Prostate gland (tissue), 2 donors: Measurements from ENCODE around the gene TSACC. TPM values are rescaled to one million over a fixed set of nuclear protein-coding genes. Genes with fewer than 3 reads are reported as not detected.

Source experiments
- DNase-seq: peaks from one replicate; pipeline ENCODE4 v3.0.0-alpha.2; 2019; ENCODE audit warnings: low spot score
- H3K27ac ChIP-seq, 2 donors: fragments of 200-600 bp; sonication (generic); 2 replicates each; pipeline ENCODE4 v1.5.1; 2017 to 2019
- H3K27me3 ChIP-seq: fragments of 200-600 bp; sonication (generic); replicated peaks from 2 replicates; pipeline ENCODE4 v1.5.1; 2019; ENCODE audit not compliant: insufficient read depth
- H3K36me3 ChIP-seq, 2 donors: fragments of 200-600 bp; sonication (generic); 1 replicate in 1 of 2; 2 replicates in 1 of 2; pipeline versions ENCODE4 v1.5.1 to v1.8.1; 2017 to 2019
- H3K4me1 ChIP-seq: fragments of 200-600 bp; sonication (generic); replicated peaks from 2 replicates; pipeline ENCODE4 v1.5.1; 2019
- H3K4me3 ChIP-seq, 2 donors: fragments of 200-600 bp; sonication (generic); 2 replicates each; pipeline ENCODE4 v1.5.1; 2017 to 2019
- H3K9me3 ChIP-seq: fragments of 200-600 bp; sonication (generic); 2 replicates; pipeline ENCODE4 v1.5.1; 2017
- CTCF ChIP-seq, 4 experiments: fragments of 200-600 bp in 2 of 4; fragments of 450-650 bp in 2 of 4; sonication (generic) in 2 of 4; IDR thresholded peaks; 1 replicate in 3 of 4; 2 replicates in 1 of 4; pipeline ENCODE4 v1.5.1; 2016 to 2019; ENCODE audit warnings: antibody characterized with exemption in 4 of 4, mild to moderate bottlenecking in 2 of 4, moderate library complexity in 2 of 4
- POLR2A ChIP-seq: fragments of 450-650 bp; IDR thresholded peaks from one replicate; pipeline ENCODE4 v1.6.1; 2016; ENCODE audit warnings: antibody characterized with exemption, mild to moderate bottlenecking
- POLR2AphosphoS5 ChIP-seq: sonication (generic); formaldehyde crosslinking; IDR thresholded peaks from one replicate; pipeline ENCODE4 v1.6.1; 2017; ENCODE audit warnings: antibody characterized with exemption
- WGBS: methylation state at CpG from one replicate; pipeline ENCODE4 v1.1.5; 2018; 5-methylcytosine and 5-hydroxymethylcytosine counted together
- intact Hi-C: fragments of 100-400 bp; cut with DNase I; formaldehyde crosslinking; loops from one replicate; pipeline ENCODE4 v1.14.2; 2022
- total RNA-seq, 2 donors: library from RNA; depleted of rRNA; stranded (reverse); fragments of >200 nt; gene quantifications; one replicate each; pipeline ENCODE4 v1.1.0, GENCODE V29; 2016

Gene TSACC
- total RNA-seq, 2 donors from 2014 or later = 58.7 TPM; not detected in 1

- 52% methylated on average over 7 of the region's 7 CpGs for WGBS
- TF ChIP-seq POLR2AphosphoS5 (no peak), POLR2A (no peak)
- intact Hi-C loops = no loop called here
- H3K4me3 ChIP-seq = no peak overlapping the region
- H3K27ac ChIP-seq = no peak overlapping the region
- no peaks in the 10 kb centered on the region for H3K9me3 ChIP-seq
- H3K27me3 ChIP-seq = no peaks in the 10 kb centered on the region
- H3K36me3 ChIP-seq = no peaks in the 10 kb centered on the region
- no peaks in the 10 kb centered on the region for H3K4me1 ChIP-seq
- DNase-seq = no peak
These were observed 33.4 kb downstream of the TSACC start for GRCh38 chr1:156371553-156372264.

DNA sequence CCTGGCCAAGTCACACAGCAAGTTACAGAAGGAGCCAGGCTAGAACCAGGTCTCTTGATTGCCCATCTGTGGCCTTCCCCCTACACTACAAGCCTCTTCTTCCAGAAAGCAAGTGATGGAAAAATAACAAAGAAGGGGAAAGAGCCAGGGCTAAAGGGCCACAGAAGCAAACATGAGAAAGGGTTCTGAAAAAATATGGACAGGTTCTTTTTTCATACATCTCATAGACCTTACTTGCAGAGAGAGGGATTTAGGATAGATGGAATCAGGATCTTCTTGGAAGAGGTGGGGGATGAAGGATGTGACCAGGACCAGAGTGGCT, 33.9 kb downstream of the TSACC start:
- no peaks in the 10 kb centered on the region for H3K4me1 ChIP-seq
- no peak for TF ChIP-seq CTCF (IDR thresholded peaks at IDR 0.05)
- no peak for TF ChIP-seq POLR2A
- TF ChIP-seq POLR2AphosphoS5 = no peak
- H3K27ac ChIP-seq = no peak overlapping the region
- no peak overlapping the region for H3K4me3 ChIP-seq
- no peaks in the 10 kb centered on the region for H3K9me3 ChIP-seq
- no peak for DNase-seq
- intact Hi-C loops = no loop called here
- H3K27me3 ChIP-seq = no peaks in the 10 kb centered on the region
- H3K36me3 ChIP-seq = no peaks in the 10 kb centered on the region

- Histone ChIP-seq H3K36me3 (no peaks in the 10 kb centered on the region), H3K4me3 (no peak overlapping the region), H3K27me3 (no peaks in the 10 kb centered on the region), H3K4me1 (no peaks in the 10 kb centered on the region), H3K9me3 (no peaks in the 10 kb centered on the region), H3K27ac (no peak overlapping the region)
- intact Hi-C loops = no loop called here
- TF ChIP-seq CTCF (IDR thresholded peaks at IDR 0.05) (no peak), POLR2AphosphoS5 (no peak), POLR2A (no peak)
- 76% methylated on average over 4 of the region's 4 CpGs for WGBS
- DNase-seq = no peak
These were observed 34.5 kb downstream of the TSACC start for GRCh38 chr1:156372876-156373275.

- Histone ChIP-seq H3K36me3 (no peaks in the 10 kb centered on the region), H3K4me1 (no peaks in the 10 kb centered on the region), H3K27me3 (no peaks in the 10 kb centered on the region), H3K9me3 (no peaks in the 10 kb centered on the region), H3K4me3 (no peak overlapping the region), H3K27ac (no peak overlapping the region)
- intact Hi-C loops = no loop called here
- DNase-seq = no peak
- TF ChIP-seq POLR2AphosphoS5 = no peak
- TF ChIP-seq CTCF (IDR thresholded peaks at IDR 0.05) = no peak
- TF ChIP-seq POLR2A = no peak
These were observed 35.2 kb downstream of the TSACC start for GRCh38 chr1:156373546-156373945.

DNA sequence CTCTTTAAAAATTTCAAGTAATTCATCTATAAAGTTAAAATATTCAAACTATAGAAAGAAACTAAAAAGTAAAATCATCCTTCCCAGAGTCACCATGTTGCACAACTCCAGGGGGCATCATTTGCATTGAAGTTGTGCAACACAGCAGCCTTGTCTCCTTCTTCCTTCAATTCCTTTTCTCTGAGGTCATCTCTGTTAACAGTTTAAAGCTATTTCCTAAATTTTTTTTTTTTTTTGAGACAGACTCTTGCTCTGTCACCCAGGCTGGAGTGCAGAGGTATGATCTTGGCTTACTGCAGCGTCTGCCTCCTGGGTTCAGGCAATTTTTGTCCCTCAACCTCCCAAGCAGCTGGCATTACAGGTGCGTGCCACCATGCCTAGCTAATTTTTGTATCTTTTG, 37.8 kb downstream of the TSACC start:
- no peaks in the 10 kb centered on the region for H3K36me3 ChIP-seq
- DNase-seq = no peak
- H3K4me1 ChIP-seq = no peaks in the 10 kb centered on the region
- H3K9me3 ChIP-seq = no peaks in the 10 kb centered on the region
- no peak overlapping the region for H3K27ac ChIP-seq
- H3K4me3 ChIP-seq = no peak overlapping the region
- WGBS = 87% methylated on average over 2 of the region's 2 CpGs
- TF ChIP-seq CTCF (IDR thresholded peaks at IDR 0.05) = no peak
- TF ChIP-seq POLR2AphosphoS5 = no peak
- TF ChIP-seq POLR2A = no peak
- no peaks in the 10 kb centered on the region for H3K27me3 ChIP-seq
- intact Hi-C loops = no loop called here
